GM12891 (cell line): ENCODE measurements around the gene LORICRIN.

Experiments
- POLR2A ChIP-seq: IDR thresholded peaks from 2 replicates; pipeline ENCODE4 v1.6.1; 2011; ENCODE audit warnings: low read depth, low read length, control low read depth
- POLR2AphosphoS5 ChIP-seq: IDR thresholded peaks from 2 replicates; pipeline ENCODE4 v1.6.1; 2011; ENCODE audit warnings: low read depth, low read length, control low read depth

DNA sequence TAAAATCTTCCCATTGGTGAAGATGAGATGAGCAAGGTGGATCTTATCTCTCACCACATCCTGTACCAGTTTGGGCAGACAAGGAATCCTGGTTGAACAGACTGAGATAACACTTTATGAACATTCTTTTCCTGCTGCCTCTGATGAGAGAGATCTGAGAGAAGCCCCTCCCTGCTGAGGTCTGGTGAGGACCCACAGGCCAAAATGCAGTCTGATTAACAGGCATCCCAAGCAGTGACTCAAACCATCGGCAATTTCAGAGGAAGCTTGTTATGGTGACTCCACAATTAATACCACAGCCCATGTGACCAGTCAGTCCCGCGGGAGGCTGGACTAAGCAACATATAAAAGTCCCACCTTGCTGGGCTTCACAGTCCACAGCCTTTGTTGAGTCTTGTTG is 42.3 kb upstream of the LORICRIN start, which contains the start of gene PRR9:
- TF ChIP-seq POLR2A (no peak), POLR2AphosphoS5 (no peak)
